ENCODE results near the gene CENPT. TPM values are rescaled to one million over a fixed set of nuclear protein-coding genes. Genes with fewer than 3 reads are reported as not detected.
A peak's percentile ranks its signal among the peaks of the same experiment; 100 is the strongest.

The CENPT gene
- total and polyA plus RNA-seq, 2 of the 13 experiments (the other 11 are each of a cell fraction or from before 2014, with no cell fraction given), result 40.9 to 43.3 TPM

GRCh38 chr16:67833415-67834241 is 13.9 kb downstream of the CENPT start (continued):
- TF ChIP-seq SNRNP70 (IDR thresholded peaks at IDR 0.05; ENCODE audit: low read depth, low read length) (no peak), NFYC (CRISPR knock-in tag; IDR thresholded peaks at IDR 0.05) (no peak), TBL1XR1 (IDR thresholded peaks at IDR 0.05; ENCODE audit: borderline replicate concordance, low read length, partially characterized antibody) (peak; percentile 79), ZNF629 (CRISPR knock-in tag; conservative IDR thresholded peaks at IDR 0.05) (peak; percentile 67), TCF7 (IDR thresholded peaks at IDR 0.05; ENCODE audit: low read depth) (no peak), RAD21 (CRISPR knock-in tag; IDR thresholded peaks at IDR 0.05) (peak; percentile 36; the same call in 1 of the 2 replicates), NFE2 (CRISPR knock-in tag; IDR thresholded peaks at IDR 0.05) (no peak; the same call in 1 of the 2 replicates), ATF4 (CRISPR knock-in tag; IDR thresholded peaks at IDR 0.05) (peak in 1 of 2 experiments; percentile 81; a peak in 2 of 4 replicates), ZBTB20 (CRISPR knock-in tag; IDR thresholded peaks at IDR 0.05; ENCODE audit: borderline replicate concordance, low read depth) (no peak), SOX5 (CRISPR knock-in tag; IDR thresholded peaks at IDR 0.05; ENCODE audit: borderline replicate concordance) (peak; percentile 50; the same call in 1 of the 2 replicates), MTA3 (CRISPR knock-in tag; IDR thresholded peaks at IDR 0.05) (no peak), ZNF564 (CRISPR knock-in tag; IDR thresholded peaks at IDR 0.05) (no peak), ZNF766 (CRISPR knock-in tag; IDR thresholded peaks at IDR 0.05; ENCODE audit: borderline replicate concordance) (no peak), RCOR2 (CRISPR knock-in tag; IDR thresholded peaks at IDR 0.05) (no peak; the same call in 1 of the 2 replicates), ZNF709 (CRISPR knock-in tag; IDR thresholded peaks at IDR 0.05) (peak; percentile 84), ZNF550 (CRISPR knock-in tag; IDR thresholded peaks at IDR 0.05; ENCODE audit: borderline replicate concordance) (no peak), SCMH1 (CRISPR knock-in tag; IDR thresholded peaks at IDR 0.05; ENCODE audit: borderline replicate concordance) (no peak), ZC3H4 (CRISPR knock-in tag; IDR thresholded peaks at IDR 0.05; ENCODE audit: borderline replicate concordance) (no peak), GATAD1 (CRISPR knock-in tag; IDR thresholded peaks at IDR 0.05) (peak; percentile 84), TFDP1 (CRISPR knock-in tag; IDR thresholded peaks at IDR 0.05; ENCODE audit: borderline replicate concordance) (peak; percentile 96), ZMYM2 (CRISPR knock-in tag; IDR thresholded peaks at IDR 0.05) (0 out of 2 replicates have a peak, but pooled peaks have one; percentile 55), KDM5B (CRISPR knock-in tag; IDR thresholded peaks at IDR 0.05; ENCODE audit: borderline replicate concordance) (peak; percentile 92), SSRP1 (CRISPR knock-in tag; IDR thresholded peaks at IDR 0.05) (no peak; the same call in 1 of the 2 replicates), CENPT (CRISPR knock-in tag; IDR thresholded peaks at IDR 0.05; ENCODE audit: low read depth) (peak; percentile 26; the same call in 1 of the 2 replicates), CBX1 (IDR thresholded peaks at IDR 0.05; ENCODE audit: low read depth) (peak; percentile 77)
- TF ChIP-seq, protein P1, sequence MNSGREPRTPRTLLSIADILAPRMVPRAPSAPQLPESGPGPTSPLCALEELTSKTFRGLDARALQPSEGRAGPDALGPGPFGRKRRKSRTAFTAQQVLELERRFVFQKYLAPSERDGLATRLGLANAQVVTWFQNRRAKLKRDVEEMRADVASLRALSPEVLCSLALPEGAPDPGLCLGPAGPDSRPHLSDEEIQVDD (CRISPR knock-in tag; IDR thresholded peaks at IDR 0.05; ENCODE audit: borderline replicate concordance), result peak; percentile 81
- TF ChIP-seq, protein P2, sequence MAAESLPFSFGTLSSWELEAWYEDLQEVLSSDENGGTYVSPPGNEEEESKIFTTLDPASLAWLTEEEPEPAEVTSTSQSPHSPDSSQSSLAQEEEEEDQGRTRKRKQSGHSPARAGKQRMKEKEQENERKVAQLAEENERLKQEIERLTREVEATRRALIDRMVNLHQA (CRISPR knock-in tag; IDR thresholded peaks at IDR 0.05), result no peak
- TF ChIP-seq, protein P3, sequence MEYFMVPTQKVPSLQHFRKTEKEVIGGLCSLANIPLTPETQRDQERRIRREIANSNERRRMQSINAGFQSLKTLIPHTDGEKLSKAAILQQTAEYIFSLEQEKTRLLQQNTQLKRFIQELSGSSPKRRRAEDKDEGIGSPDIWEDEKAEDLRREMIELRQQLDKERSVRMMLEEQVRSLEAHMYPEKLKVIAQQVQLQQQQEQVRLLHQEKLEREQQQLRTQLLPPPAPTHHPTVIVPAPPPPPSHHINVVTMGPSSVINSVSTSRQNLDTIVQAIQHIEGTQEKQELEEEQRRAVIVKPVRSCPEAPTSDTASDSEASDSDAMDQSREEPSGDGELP (IDR thresholded peaks at IDR 0.05; ENCODE audit: borderline replicate concordance, low read depth), result peak; percentile 77; the same call in 1 of the 2 replicates
